ENCODE results near the gene CCL5. TPM values are rescaled to one million over a fixed set of nuclear protein-coding genes. Genes with fewer than 3 reads are reported as not detected.

The CCL5 gene
- polyA plus RNA-seq, 2 of the 4 experiments (the other 2 are of a cell fraction) = 0.12 to 0.31 TPM

DNA sequence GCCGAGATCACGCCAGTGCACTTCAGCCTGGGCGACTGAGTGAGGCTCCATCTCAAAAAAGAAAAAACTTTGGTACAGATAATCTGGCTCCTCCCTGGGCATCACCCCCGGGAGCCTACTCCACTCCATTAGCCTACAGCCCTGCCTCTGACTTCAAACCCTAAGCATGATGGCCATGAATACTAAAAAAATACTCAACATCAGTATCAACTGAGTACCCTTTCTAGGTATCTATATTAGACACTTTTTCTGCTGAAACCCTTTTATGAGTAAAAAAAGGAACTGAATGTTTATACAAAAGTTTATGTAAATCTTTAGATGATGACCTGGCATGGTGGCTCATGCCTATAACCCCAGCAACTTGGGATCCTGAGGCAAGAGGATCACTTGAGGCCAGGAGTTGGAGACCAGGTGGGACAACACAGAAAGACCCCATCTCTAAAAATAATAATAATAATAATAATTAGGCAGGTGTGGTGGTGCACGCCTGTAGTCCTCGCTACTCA, 43.5 kb upstream of the CCL5 start:
- WGBS (ENCODE audit: missing lambda C conversion rate) = 88% methylated on average over 6 of the region's 6 CpGs
- no peak overlapping the region for H3K27ac ChIP-seq
- H3K4me2 ChIP-seq = no peak overlapping the region
- H3K4me1 ChIP-seq = no peaks in the 10 kb centered on the region
- CTCF ChIA-PET = interaction anchor here (1.2 to 1.3 kb wide), 3 partner anchors 14 to 225 kb away, joined by 3 to 4 read pairs (median 3); no protein-coding TSS in a partner anchor
- no peak for DNase-seq (ENCODE audit: low read depth in 1 of 2, low spot score in 1 of 2)
- no peak for TF ChIP-seq HOXB13 (CRISPR knock-in tag; IDR thresholded peaks at IDR 0.05; ENCODE audit: low read depth)
- TF ChIP-seq EHF (CRISPR knock-in tag; IDR thresholded peaks at IDR 0.05) = no peak
- no peak for TF ChIP-seq GATA3 (IDR thresholded peaks at IDR 0.05; ENCODE audit: borderline replicate concordance)
- TF ChIP-seq, protein P1, sequence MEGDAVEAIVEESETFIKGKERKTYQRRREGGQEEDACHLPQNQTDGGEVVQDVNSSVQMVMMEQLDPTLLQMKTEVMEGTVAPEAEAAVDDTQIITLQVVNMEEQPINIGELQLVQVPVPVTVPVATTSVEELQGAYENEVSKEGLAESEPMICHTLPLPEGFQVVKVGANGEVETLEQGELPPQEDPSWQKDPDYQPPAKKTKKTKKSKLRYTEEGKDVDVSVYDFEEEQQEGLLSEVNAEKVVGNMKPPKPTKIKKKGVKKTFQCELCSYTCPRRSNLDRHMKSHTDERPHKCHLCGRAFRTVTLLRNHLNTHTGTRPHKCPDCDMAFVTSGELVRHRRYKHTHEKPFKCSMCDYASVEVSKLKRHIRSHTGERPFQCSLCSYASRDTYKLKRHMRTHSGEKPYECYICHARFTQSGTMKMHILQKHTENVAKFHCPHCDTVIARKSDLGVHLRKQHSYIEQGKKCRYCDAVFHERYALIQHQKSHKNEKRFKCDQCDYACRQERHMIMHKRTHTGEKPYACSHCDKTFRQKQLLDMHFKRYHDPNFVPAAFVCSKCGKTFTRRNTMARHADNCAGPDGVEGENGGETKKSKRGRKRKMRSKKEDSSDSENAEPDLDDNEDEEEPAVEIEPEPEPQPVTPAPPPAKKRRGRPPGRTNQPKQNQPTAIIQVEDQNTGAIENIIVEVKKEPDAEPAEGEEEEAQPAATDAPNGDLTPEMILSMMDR (IDR thresholded peaks at IDR 0.05) = no peak
- TF ChIP-seq, protein P2, sequence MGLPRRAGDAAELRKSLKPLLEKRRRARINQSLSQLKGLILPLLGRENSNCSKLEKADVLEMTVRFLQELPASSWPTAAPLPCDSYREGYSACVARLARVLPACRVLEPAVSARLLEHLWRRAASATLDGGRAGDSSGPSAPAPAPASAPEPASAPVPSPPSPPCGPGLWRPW (IDR thresholded peaks at IDR 0.05) = no peak
- no peak for TF ChIP-seq HDAC2 (IDR thresholded peaks at IDR 0.05)
- TF ChIP-seq RFX5 (IDR thresholded peaks at IDR 0.05) = no peak
- no peak for TF ChIP-seq KDM5A (IDR thresholded peaks at IDR 0.05)
- TF ChIP-seq, protein P3, sequence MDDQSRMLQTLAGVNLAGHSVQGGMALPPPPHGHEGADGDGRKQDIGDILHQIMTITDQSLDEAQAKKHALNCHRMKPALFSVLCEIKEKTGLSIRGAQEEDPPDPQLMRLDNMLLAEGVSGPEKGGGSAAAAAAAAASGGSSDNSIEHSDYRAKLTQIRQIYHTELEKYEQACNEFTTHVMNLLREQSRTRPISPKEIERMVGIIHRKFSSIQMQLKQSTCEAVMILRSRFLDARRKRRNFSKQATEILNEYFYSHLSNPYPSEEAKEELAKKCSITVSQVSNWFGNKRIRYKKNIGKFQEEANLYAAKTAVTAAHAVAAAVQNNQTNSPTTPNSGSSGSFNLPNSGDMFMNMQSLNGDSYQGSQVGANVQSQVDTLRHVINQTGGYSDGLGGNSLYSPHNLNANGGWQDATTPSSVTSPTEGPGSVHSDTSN (IDR thresholded peaks at IDR 0.05) = no peak
- no peaks in the 10 kb centered on the region for H3K9me3 ChIP-seq
- FAIRE-seq = no peak
- ATAC-seq = no peak
- POLR2A ChIA-PET = no interaction called here
- no peak overlapping the region for H3K4me3 ChIP-seq

DNA sequence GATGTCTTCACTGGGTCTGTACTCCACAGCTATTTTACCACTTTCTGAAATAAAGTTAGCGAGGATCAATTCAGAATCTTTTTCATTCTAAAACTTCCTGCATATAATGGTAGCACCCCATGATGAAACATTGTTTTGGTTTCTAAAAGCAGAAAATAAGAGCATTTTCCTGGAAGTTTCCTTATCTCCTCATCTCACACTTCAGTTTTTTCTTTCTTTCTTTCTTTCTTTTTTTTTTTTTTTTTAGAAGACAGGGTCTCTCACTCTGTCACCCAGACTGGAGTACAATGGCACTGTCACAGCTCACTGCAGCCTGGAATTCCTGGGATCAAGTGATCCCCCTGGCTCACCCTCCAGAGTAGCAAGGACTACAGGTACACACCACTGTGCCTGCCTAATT, 40.1 kb upstream of the CCL5 start:
- Histone ChIP-seq H3K27ac (no peak overlapping the region), H3K9me3 (no peaks in the 10 kb centered on the region), H3K4me1 (no peaks in the 10 kb centered on the region), H3K4me2 (no peak overlapping the region), H3K4me3 (no peak overlapping the region)
- no peak for DNase-seq (ENCODE audit: low read depth in 1 of 2, low spot score in 1 of 2)
- WGBS (ENCODE audit: missing lambda C conversion rate) = 95% methylated on average over 1 of the region's 1 CpG
- ATAC-seq = no peak
- no peak for FAIRE-seq
- CTCF ChIA-PET = no interaction called here
- POLR2A ChIA-PET = no interaction called here
- no peak for TF ChIP-seq HEYL (CRISPR knock-in tag; IDR thresholded peaks at IDR 0.05)
- TF ChIP-seq, protein P4, sequence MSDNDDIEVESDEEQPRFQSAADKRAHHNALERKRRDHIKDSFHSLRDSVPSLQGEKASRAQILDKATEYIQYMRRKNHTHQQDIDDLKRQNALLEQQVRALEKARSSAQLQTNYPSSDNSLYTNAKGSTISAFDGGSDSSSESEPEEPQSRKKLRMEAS (IDR thresholded peaks at IDR 0.05) = no peak
- TF ChIP-seq KDM1A (IDR thresholded peaks at IDR 0.05; ENCODE audit: low read depth) = no peak
- TF ChIP-seq CBX2 (IDR thresholded peaks at IDR 0.05; ENCODE audit: borderline replicate concordance, low read depth) = no peak
- TF ChIP-seq HOXA7 (CRISPR knock-in tag; IDR thresholded peaks at IDR 0.05) = no peak
- TF ChIP-seq ESRRA (IDR thresholded peaks at IDR 0.05; ENCODE audit: borderline replicate concordance, low read length) = no peak
- TF ChIP-seq FOSL2 (IDR thresholded peaks at IDR 0.05) = no peak
- no peak for TF ChIP-seq FOSL2 (CRISPR knock-in tag; IDR thresholded peaks at IDR 0.05)
- TF ChIP-seq ZSCAN20 (CRISPR knock-in tag; IDR thresholded peaks at IDR 0.05) = no peak
- no peak for TF ChIP-seq POLR2AphosphoS2 (conservative IDR thresholded peaks at IDR 0.05; ENCODE audit: low read length)
- TF ChIP-seq, protein P5, sequence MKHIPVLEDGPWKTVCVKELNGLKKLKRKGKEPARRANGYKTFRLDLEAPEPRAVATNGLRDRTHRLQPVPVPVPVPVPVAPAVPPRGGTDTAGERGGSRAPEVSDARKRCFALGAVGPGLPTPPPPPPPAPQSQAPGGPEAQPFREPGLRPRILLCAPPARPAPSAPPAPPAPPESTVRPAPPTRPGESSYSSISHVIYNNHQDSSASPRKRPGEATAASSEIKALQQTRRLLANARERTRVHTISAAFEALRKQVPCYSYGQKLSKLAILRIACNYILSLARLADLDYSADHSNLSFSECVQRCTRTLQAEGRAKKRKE (CRISPR knock-in tag; IDR thresholded peaks at IDR 0.05; ENCODE audit: low read depth) = no peak
- TF ChIP-seq, protein P6, sequence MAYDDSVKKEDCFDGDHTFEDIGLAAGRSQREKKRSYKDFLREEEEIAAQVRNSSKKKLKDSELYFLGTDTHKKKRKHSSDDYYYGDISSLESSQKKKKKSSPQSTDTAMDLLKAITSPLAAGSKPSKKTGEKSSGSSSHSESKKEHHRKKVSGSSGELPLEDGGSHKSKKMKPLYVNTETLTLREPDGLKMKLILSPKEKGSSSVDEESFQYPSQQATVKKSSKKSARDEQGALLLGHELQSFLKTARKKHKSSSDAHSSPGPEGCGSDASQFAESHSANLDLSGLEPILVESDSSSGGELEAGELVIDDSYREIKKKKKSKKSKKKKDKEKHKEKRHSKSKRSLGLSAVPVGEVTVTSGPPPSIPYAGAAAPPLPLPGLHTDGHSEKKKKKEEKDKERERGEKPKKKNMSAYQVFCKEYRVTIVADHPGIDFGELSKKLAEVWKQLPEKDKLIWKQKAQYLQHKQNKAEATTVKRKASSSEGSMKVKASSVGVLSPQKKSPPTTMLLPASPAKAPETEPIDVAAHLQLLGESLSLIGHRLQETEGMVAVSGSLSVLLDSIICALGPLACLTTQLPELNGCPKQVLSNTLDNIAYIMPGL (CRISPR knock-in tag; IDR thresholded peaks at IDR 0.05; ENCODE audit: borderline replicate concordance) = no peak
- no peak for TF ChIP-seq BHLHE40 (IDR thresholded peaks at IDR 0.05; ENCODE audit: low read depth, low read length)
- no peak for TF ChIP-seq RAD21 (conservative IDR thresholded peaks at IDR 0.05 in 1 of 2, IDR thresholded peaks at IDR 0.05 in 1 of 2)
- TF ChIP-seq SREBF2 (IDR thresholded peaks at IDR 0.05) = no peak
- TF ChIP-seq, protein P7, sequence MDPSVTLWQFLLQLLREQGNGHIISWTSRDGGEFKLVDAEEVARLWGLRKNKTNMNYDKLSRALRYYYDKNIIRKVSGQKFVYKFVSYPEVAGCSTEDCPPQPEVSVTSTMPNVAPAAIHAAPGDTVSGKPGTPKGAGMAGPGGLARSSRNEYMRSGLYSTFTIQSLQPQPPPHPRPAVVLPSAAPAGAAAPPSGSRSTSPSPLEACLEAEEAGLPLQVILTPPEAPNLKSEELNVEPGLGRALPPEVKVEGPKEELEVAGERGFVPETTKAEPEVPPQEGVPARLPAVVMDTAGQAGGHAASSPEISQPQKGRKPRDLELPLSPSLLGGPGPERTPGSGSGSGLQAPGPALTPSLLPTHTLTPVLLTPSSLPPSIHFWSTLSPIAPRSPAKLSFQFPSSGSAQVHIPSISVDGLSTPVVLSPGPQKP (IDR thresholded peaks at IDR 0.05; ENCODE audit: low read depth, low read length) = no peak
- TF ChIP-seq TFCP2L1 (CRISPR knock-in tag; IDR thresholded peaks at IDR 0.05) = no peak
- no peak for TF ChIP-seq ZC3H11A (IDR thresholded peaks at IDR 0.05)

Data from A549 (cell line).